Upper lobe of right lung (tissue), 1 donor: ENCODE measurements around the gene PPFIBP2. TPM values are rescaled to one million over a fixed set of nuclear protein-coding genes. Genes with fewer than 3 reads are reported as not detected.

ENCODE experiments used
- ATAC-seq: fragments of 200-7000 bp; cut with Tn5 transposase; one replicate; pipeline ENCODE4 v1.9.1; 2020; ENCODE audit warnings: mild to moderate bottlenecking, moderate library complexity
- DNase-seq: peaks from one replicate; pipeline ENCODE4 v3.0.0-alpha.2; 2020
- H3K27ac ChIP-seq: fragments of 200-600 bp; one replicate; pipeline ENCODE4 v1.8.0; 2022
- H3K27me3 ChIP-seq: fragments of 200-600 bp; one replicate; pipeline ENCODE4 v1.8.0; 2022; ENCODE audit warnings: mild to moderate bottlenecking
- H3K36me3 ChIP-seq: fragments of 200-600 bp; one replicate; pipeline ENCODE4 v1.8.0; 2022
- H3K4me1 ChIP-seq: fragments of 200-600 bp; one replicate; pipeline ENCODE4 v1.8.0; 2022
- H3K4me3 ChIP-seq: fragments of 200-600 bp; one replicate; pipeline ENCODE4 v1.8.0; 2022; ENCODE audit warnings: mild to moderate bottlenecking
- H3K9me3 ChIP-seq: fragments of 200-600 bp; one replicate; pipeline ENCODE4 v1.8.0; 2022
- CTCF ChIP-seq: fragments of 200-600 bp; IDR thresholded peaks from one replicate; pipeline ENCODE4 v1.8.0; 2022; ENCODE audit warnings: antibody characterized with exemption
- intact Hi-C: fragments of 100-400 bp; cut with DNase I; formaldehyde crosslinking; loops from one replicate; pipeline ENCODE4 v1.11.0; 2022
- total RNA-seq: library from RNA; stranded (reverse); fragmentation: NEBNext Ultra II Directional; extraction: Animal tissue kit (Norgen Biotek cat#: 25700); gene quantifications from one replicate; pipeline ENCODE4 v1.2.1, GENCODE V29; 2021
- donor health status: DM: no; HTN: yes; CAD: no; lungs with severe emphysema.

The PPFIBP2 gene
- total RNA-seq, 1 donor from 2014 or later, result 26.8 TPM

- Histone ChIP-seq H3K4me3 (no peak overlapping the region), H3K36me3 (no peaks in the 10 kb centered on the region), H3K27ac (no peak overlapping the region), H3K27me3 (no peaks in the 10 kb centered on the region), H3K9me3 (no peaks in the 10 kb centered on the region), H3K4me1 (no peaks in the 10 kb centered on the region)
- no peak for TF ChIP-seq CTCF
- intact Hi-C loops, result no loop called here
- no peak for ATAC-seq
- no peak for DNase-seq
These were observed 32.6 kb downstream of the PPFIBP2 start for GRCh38 chr11:7546324-7546791.

- H3K27ac ChIP-seq, result no peak overlapping the region
- no peaks in the 10 kb centered on the region for H3K27me3 ChIP-seq
- DNase-seq, result no peak
- no peak for ATAC-seq
- H3K4me1 ChIP-seq, result no peaks in the 10 kb centered on the region
- H3K4me3 ChIP-seq, result no peak overlapping the region
- intact Hi-C loops, result no loop called here
- H3K36me3 ChIP-seq, result no peaks in the 10 kb centered on the region
- no peaks in the 10 kb centered on the region for H3K9me3 ChIP-seq
- no peak for TF ChIP-seq CTCF
These were observed 33.9 kb downstream of the PPFIBP2 start for GRCh38 chr11:7547687-7548086.

GRCh38 chr11:7548659-7549274 is 35.0 kb downstream of the PPFIBP2 start:
- intact Hi-C loops, result no loop called here
- Histone ChIP-seq H3K9me3 (no peaks in the 10 kb centered on the region), H3K27me3 (no peaks in the 10 kb centered on the region), H3K36me3 (no peaks in the 10 kb centered on the region), H3K27ac (no peak overlapping the region), H3K4me1 (no peaks in the 10 kb centered on the region), H3K4me3 (no peak overlapping the region)
- no peak for DNase-seq
- TF ChIP-seq CTCF, result peak; percentile 30
- ATAC-seq, result peak; percentile 79

GRCh38 chr11:7549681-7550080 is 35.9 kb downstream of the PPFIBP2 start:
- DNase-seq (no peak), ATAC-seq (no peak)
- TF ChIP-seq CTCF, result no peak
- intact Hi-C loops, result no loop called here
- no peaks in the 10 kb centered on the region for H3K9me3 ChIP-seq
- H3K27ac ChIP-seq, result no peak overlapping the region
- H3K4me1 ChIP-seq, result peaks cover 3% of the 10 kb centered on the region
- no peak overlapping the region for H3K4me3 ChIP-seq
- H3K27me3 ChIP-seq, result no peaks in the 10 kb centered on the region
- no peaks in the 10 kb centered on the region for H3K36me3 ChIP-seq

- no peak for TF ChIP-seq CTCF
- H3K9me3 ChIP-seq, result no peaks in the 10 kb centered on the region
- intact Hi-C loops, result no loop called here
- no peak overlapping the region for H3K27ac ChIP-seq
- ATAC-seq (no peak), DNase-seq (no peak)
- H3K4me1 ChIP-seq, result peaks cover 3% of the 10 kb centered on the region
- no peaks in the 10 kb centered on the region for H3K27me3 ChIP-seq
- H3K36me3 ChIP-seq, result no peaks in the 10 kb centered on the region
- H3K4me3 ChIP-seq, result no peak overlapping the region
These were observed 37.8 kb downstream of the PPFIBP2 start for GRCh38 chr11:7551571-7551970.

GRCh38 chr11:7552666-7553065 is 38.9 kb downstream of the PPFIBP2 start:
- no peak overlapping the region for H3K27ac ChIP-seq
- no peak for ATAC-seq
- H3K4me1 ChIP-seq, result peaks cover 3% of the 10 kb centered on the region
- H3K9me3 ChIP-seq, result no peaks in the 10 kb centered on the region
- TF ChIP-seq CTCF, result no peak
- H3K4me3 ChIP-seq, result no peak overlapping the region
- H3K27me3 ChIP-seq, result no peaks in the 10 kb centered on the region
- intact Hi-C loops, result no loop called here
- DNase-seq, result no peak
- no peaks in the 10 kb centered on the region for H3K36me3 ChIP-seq
